ENCODE measurements around the gene KRTAP8-1. TPM values are rescaled to one million over a fixed set of nuclear protein-coding genes. Genes with fewer than 3 reads are reported as not detected.

Gene KRTAP8-1
- total RNA-seq, 4 donors from 2014 or later = not detected

Small RNA genes within 50 kb of the gene (small RNA-seq; reads per million reads assigned to genes)
- gene AP000244.1 = 0 reads per million in 4 donors
- gene KRTAP8-2P = 0 reads per million in 4 donors
- gene KRTAP8-3P = 0 reads per million in 4 donors

Other genes with a start within 250 kb of the KRTAP8-1 start
- not detected for gene KRTAP22-2, start 222.9 kb downstream of the KRTAP8-1 start, total RNA-seq
- not detected for gene KRTAP6-3, start 220.8 kb downstream of the KRTAP8-1 start, total RNA-seq
- not detected for gene KRTAP6-2, start 214.4 kb downstream of the KRTAP8-1 start, total RNA-seq
- not detected for gene KRTAP22-1, start 212.2 kb downstream of the KRTAP8-1 start, total RNA-seq
- not detected for gene KRTAP6-1, start 199.3 kb downstream of the KRTAP8-1 start, total RNA-seq
- gene KRTAP20-1, start 196.8 kb downstream of the KRTAP8-1 start, total RNA-seq = not detected
- not detected for gene KRTAP20-4, start 192.6 kb downstream of the KRTAP8-1 start, total RNA-seq
- not detected for gene KRTAP20-2, start 178.1 kb downstream of the KRTAP8-1 start, total RNA-seq
- not detected for gene KRTAP20-3, start 170.4 kb downstream of the KRTAP8-1 start, total RNA-seq
- not detected for gene KRTAP21-3, start 94.5 kb downstream of the KRTAP8-1 start, total RNA-seq
- not detected for gene KRTAP21-2, start 66.0 kb downstream of the KRTAP8-1 start, total RNA-seq
- gene KRTAP21-1, start 57.8 kb downstream of the KRTAP8-1 start, total RNA-seq = not detected
- gene KRTAP7-1, start 16.5 kb upstream of the KRTAP8-1 start, total RNA-seq = not detected
- gene KRTAP11-1, start 68.3 kb upstream of the KRTAP8-1 start, total RNA-seq = not detected
- gene KRTAP19-8, start 225.2 kb upstream of the KRTAP8-1 start, total RNA-seq = not detected